Activated B cell treated with CpG ODN at 0.5 μM for 24 hours (primary cell): ENCODE data around the gene TENT5A. TPM values are rescaled to one million over a fixed set of nuclear protein-coding genes. Genes with fewer than 3 reads are reported as not detected.

Experiments used
- ATAC-seq: fragments of 200-7000 bp; cut with Tn5 transposase; one replicate; pipeline ENCODE4 v1.10.0; 2021; ENCODE audit warnings: low read depth, mild to moderate bottlenecking, moderate library complexity
- CTCF ChIA-PET: fragments of 350-600 bp; sonication (Branson Sonifier 250); formaldehyde crosslinking; loops from one replicate; lab custom pipeline; 2021; ENCODE audit warnings: antibody characterized with exemption; lab: Charles Lee
- POLR2A ChIA-PET: fragments of 350-600 bp; sonication (Branson Sonifier 250); formaldehyde crosslinking; loops from one replicate; lab custom pipeline; 2021; ENCODE audit warnings: antibody characterized with exemption; lab: Charles Lee
- DNase-seq: peaks from one replicate; pipeline ENCODE4 v3.0.0; 2022
- H3K27ac Mint-ChIP-seq: one replicate; pipeline ENCODE4 v1.8.0; 2020; ENCODE audit warnings: mixed read lengths
- H3K27me3 Mint-ChIP-seq: one replicate; pipeline ENCODE4 v1.8.0; 2021; ENCODE audit warnings: mixed read lengths
- H3K36me3 Mint-ChIP-seq: one replicate; pipeline ENCODE4 v1.8.0; 2021; ENCODE audit warnings: low read depth, mixed read lengths
- H3K4me1 Mint-ChIP-seq: one replicate; pipeline ENCODE4 v1.8.0; 2021; ENCODE audit warnings: mixed read lengths
- H3K4me3 Mint-ChIP-seq: one replicate; pipeline ENCODE4 v1.8.0; 2020; ENCODE audit warnings: mild to moderate bottlenecking, mixed read lengths
- H3K9me3 Mint-ChIP-seq: one replicate; pipeline ENCODE4 v1.8.0; 2020; ENCODE audit warnings: mixed read lengths
- CTCF ChIP-seq: fragments of 200-600 bp; IDR thresholded peaks from one replicate; pipeline ENCODE4 v1.8.0; 2022; ENCODE audit warnings: antibody characterized with exemption, mild to moderate bottlenecking
- intact Hi-C: fragments of 100-400 bp; cut with micrococcal nuclease; formaldehyde crosslinking; loops from one replicate; pipeline ENCODE4 v1.15.1; 2024
- total RNA-seq: library from RNA; stranded (reverse); gene quantifications from 2 replicates; pipeline ENCODE4 v1.2.3, GENCODE V29; 2022

TENT5A gene
- total RNA-seq, 1 donor from 2014 or later = 7.5 TPM

GRCh38 chr6:81756690-81757089, 4.2 kb upstream of the TENT5A start:
- CTCF ChIA-PET = interaction anchor here (1.1 kb wide), 1 partner anchor 10 kb away, joined by 4 read pairs; no protein-coding TSS in a partner anchor
- H3K9me3 Mint-ChIP-seq = no peaks in the 10 kb centered on the region
- H3K36me3 Mint-ChIP-seq = peaks cover 8% of the 10 kb centered on the region
- no peak for TF ChIP-seq CTCF
- ATAC-seq = no peak
- no peak overlapping the region for H3K27ac Mint-ChIP-seq
- no peak overlapping the region for H3K4me3 Mint-ChIP-seq
- no peak for DNase-seq
- POLR2A ChIA-PET = no interaction called here
- peaks cover 8% of the 10 kb centered on the region for H3K4me1 Mint-ChIP-seq
- intact Hi-C loops = loop anchor here (10.0 kb wide), 2 partner anchors 248 to 1812 kb away; partner anchors contain the start of gene ELOVL4
- no peaks in the 10 kb centered on the region for H3K27me3 Mint-ChIP-seq

- no peak for TF ChIP-seq CTCF
- no peaks in the 10 kb centered on the region for H3K9me3 Mint-ChIP-seq
- no peak overlapping the region for H3K27ac Mint-ChIP-seq
- peaks cover 19% of the 10 kb centered on the region for H3K4me1 Mint-ChIP-seq
- peaks cover 15% of the 10 kb centered on the region for H3K36me3 Mint-ChIP-seq
- ChIA-PET POLR2A (no interaction called here), CTCF (no interaction called here)
- H3K27me3 Mint-ChIP-seq = peaks cover 2% of the 10 kb centered on the region
- no peak overlapping the region for H3K4me3 Mint-ChIP-seq
- ATAC-seq = no peak
- no peak for DNase-seq
- intact Hi-C loops = loop anchor here (10.0 kb wide), 2 partner anchors 249 to 1811 kb away; partner anchors contain the start of gene ELOVL4
These were observed 3.1 kb upstream of the TENT5A start for GRCh38 chr6:81755551-81755950.

GRCh38 chr6:81754906-81755305, 2.4 kb upstream of the TENT5A start:
- no peak overlapping the region for H3K4me3 Mint-ChIP-seq
- H3K27me3 Mint-ChIP-seq = peaks cover 2% of the 10 kb centered on the region
- intact Hi-C loops = loop anchor here (5.0 to 10.0 kb wide), 6 partner anchors 153 to 1888 kb away; partner anchors contain the start of genes ELOVL4, PGM3 and RWDD2A
- ChIA-PET POLR2A (interaction anchor here (0.6 kb wide), 1 partner anchor 66 kb away, joined by 5 read pairs; no protein-coding TSS in a partner anchor), CTCF (interaction anchor here (3.0 to 3.3 kb wide), 2 partner anchors 1149 to 1418 kb away, joined by 23 to 29 read pairs; no protein-coding TSS in a partner anchor)
- H3K4me1 Mint-ChIP-seq = peaks cover 25% of the 10 kb centered on the region
- DNase-seq = no peak
- TF ChIP-seq CTCF = no peak
- no peak for ATAC-seq
- no peak overlapping the region for H3K27ac Mint-ChIP-seq
- H3K36me3 Mint-ChIP-seq = peaks cover 15% of the 10 kb centered on the region
- no peaks in the 10 kb centered on the region for H3K9me3 Mint-ChIP-seq

DNA sequence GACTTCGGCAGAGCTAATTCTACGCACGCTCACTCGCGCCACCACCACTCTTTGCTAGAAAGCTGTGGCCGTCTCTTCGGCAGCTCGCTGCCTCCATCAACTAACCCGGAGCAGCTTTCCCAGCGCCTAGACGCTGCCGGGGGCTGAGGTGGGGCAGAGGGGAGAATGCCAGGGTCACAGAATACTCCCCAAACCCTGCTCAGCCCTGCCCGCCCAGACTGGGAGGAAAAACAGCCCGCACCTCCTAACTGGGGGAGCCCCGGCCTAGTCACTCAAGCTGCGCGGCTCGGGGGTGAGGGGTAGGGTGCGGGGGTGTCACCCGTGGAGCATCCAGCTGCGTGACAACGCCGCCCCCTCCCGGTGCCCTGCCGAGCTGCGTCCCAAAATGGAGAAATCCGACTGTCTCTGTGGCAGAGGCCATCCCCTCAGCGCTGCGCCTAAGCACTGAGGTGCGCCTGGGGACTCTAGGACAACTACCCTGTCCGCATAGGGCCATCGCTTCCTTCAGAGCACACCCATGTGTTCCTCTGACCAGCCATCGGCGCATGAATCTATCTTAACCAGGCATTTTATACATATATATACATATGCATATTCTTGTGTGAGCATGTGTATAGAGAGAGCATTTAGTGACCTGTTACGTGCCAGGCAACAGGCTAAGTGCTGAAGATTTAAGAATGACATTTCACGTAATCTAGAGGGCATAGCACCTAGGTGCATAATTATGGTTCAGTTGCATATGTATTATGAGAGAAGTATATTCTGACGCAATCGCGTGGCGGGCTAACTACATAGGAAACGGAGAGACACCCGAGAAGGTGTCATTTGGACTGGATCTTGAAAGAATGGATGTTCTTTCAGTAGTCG, 1.5 kb upstream of the TENT5A start:
- H3K9me3 Mint-ChIP-seq = no peaks in the 10 kb centered on the region
- peak overlapping the region; percentile 97 for H3K27ac Mint-ChIP-seq
- H3K4me3 Mint-ChIP-seq = peak overlapping the region; percentile 96
- peaks cover 23% of the 10 kb centered on the region for H3K36me3 Mint-ChIP-seq
- peaks cover 34% of the 10 kb centered on the region for H3K4me1 Mint-ChIP-seq
- intact Hi-C loops = loop anchor here (1.0 to 10.0 kb wide), 10 partner anchors 55 to 1976 kb away; partner anchors contain the start of genes ELOVL4, PGM3 and RWDD2A
- CTCF ChIA-PET = interaction anchor here (0.7 to 3.3 kb wide), 9 partner anchors 9 to 1648 kb away, joined by 3 to 29 read pairs (median 6); no protein-coding TSS in a partner anchor
- peak; percentile 58 for ATAC-seq
- TF ChIP-seq CTCF = no peak
- DNase-seq = peak; percentile 74
- peaks cover 2% of the 10 kb centered on the region for H3K27me3 Mint-ChIP-seq
- POLR2A ChIA-PET = interaction anchor here (0.6 to 1.6 kb wide), 5 partner anchors 66 to 1750 kb away, joined by 3 to 8 read pairs (median 4); partner anchors contain the start of genes BCKDHB and TTK
